Measurements from ENCODE around the gene GPX2.
"Not testable (repeated sequence)": the region's sequence is repeated elsewhere in the genome, so short reads cannot be mapped to it uniquely, and the experiment has no call there.

Gene GPX2

DNA sequence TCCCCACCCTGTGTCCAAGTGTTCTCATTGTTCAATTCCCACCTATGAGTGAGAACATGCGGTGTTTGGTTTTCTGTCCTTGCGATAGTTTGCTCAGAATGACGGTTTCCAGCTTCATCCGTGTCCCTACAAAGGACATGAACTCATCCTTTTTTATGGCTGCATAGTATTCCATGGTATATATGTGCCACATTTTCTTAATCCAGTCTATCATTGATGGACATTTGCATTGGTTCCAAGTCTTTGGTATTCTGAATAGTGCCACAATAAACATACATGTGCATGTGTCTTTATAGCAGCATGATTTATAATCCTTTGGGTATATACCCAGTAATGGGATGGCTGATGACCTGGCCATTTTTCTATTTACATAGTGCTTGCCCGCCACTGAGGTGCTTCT is 29.1 kb downstream of the GPX2 start:
- DNase-seq (ENCODE audit: low spot score) = not testable (repeated sequence)

DNA sequence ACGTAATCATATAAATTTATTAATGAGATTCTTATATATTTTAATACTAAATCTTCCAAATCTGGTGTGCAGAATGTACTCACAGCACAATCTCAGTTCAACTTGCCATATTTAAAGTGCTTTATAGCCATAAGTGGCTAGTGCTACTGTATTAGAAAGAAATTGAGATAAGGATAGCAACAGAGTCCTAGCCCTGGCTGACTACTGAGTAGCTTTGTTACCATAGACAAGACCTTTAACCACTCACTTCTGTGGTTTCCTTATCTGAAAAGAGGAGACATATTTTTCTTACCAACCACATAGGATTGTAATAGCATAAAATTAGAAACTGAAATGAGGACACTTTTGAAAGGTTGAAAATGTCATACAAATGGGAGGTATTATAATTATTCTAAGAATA is 30.3 kb downstream of the GPX2 start:
- DNase-seq (ENCODE audit: low spot score) = peak; percentile 8

DNA sequence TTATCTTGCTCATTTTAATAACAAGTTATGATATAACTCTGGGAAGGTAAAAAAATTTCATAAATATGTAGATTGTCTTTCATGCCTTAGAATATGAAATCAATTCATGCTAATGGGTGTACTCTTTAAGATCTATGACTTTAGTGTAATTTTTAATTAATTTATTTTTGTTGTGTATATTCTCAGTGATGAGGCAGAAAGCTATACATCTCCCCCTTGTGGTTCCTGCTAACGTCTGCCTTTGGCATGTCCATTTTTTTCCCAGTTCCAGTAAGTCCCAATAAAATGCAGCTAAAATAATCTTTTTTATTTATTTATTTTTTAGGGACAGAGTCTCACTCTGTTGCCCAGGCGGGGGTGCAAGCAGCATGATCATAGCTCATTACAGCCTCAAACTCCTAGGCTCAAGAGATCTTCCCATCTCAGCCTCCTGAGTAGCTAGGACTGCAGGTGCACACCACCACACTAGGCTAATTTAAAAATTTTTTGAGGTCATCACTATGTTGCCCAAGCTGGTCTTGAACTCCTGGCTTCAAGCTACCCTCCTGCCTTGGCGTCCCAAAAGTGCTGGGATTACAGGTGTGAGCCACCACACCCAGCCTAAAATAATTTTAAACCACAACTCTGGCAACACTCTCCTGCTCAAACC is 31.6 kb downstream of the GPX2 start:
- no peak for DNase-seq (ENCODE audit: low spot score)

DNA sequence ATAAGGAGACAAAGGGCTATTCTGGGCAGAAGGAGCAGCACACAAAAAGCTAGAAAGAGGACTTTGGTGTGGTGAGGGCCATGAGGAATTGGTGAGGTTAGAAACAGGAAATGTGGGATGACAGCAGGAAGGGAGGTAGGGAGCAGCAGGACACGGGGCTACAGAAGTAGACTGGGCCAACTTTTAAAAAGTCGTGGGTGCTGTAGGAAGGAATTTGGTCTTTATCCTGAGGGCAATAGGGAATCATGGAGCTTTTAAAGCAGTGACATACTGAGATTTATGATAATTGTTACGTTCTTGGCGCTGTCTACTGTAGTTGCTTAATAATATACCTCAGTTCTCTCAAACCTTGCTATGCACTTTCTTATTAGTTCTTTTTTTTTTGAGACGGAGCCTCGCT is 36.5 kb downstream of the GPX2 start:
- no peak for DNase-seq (ENCODE audit: low spot score)

DNA sequence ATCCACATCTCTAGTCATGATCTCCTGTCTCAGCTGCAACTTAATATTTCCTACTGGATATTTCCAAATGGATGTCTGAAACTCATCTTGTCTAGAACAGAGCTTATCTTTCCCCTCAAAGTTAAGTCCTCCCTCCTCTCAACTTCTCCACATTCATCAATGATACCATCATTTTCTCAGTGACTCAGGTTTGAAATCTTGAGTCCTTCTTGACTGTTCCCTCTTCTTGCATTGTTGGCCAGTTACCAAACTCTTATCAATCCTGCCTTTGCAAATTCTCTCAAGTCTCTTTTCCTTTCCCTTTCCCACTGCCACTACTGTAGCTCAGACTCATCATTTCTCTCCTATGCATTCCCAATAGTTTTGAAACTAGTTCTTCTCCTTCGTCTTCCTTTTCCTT is 42.6 kb downstream of the GPX2 start:
- DNase-seq (ENCODE audit: low spot score) = no peak

DNA sequence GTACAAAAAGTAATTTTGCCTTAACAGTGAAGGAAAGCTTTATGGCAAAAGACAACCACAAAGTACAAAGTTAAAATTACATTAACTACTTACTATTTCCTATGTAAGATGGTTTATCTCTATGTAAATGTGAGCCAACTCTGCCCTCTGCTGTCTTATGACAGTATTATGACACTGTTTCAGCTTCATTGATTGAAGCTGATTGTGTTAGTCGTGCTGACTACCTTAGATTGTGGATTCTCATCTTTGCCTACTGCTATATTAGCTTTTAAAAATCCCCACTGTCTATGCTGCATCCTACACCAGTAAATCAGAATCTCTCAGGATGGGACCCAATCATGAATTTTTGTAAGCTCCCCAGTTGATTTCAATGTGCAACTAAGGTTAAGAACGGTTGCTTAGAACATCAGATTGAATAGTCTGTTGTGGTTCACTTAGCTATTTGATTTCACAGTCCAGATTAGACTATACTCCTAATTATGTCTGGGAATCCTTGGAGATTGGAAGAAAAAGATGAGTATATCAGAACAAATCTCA is 50.6 kb downstream of the GPX2 start:
- DNase-seq (ENCODE audit: low spot score) = peak; percentile 72

DNA sequence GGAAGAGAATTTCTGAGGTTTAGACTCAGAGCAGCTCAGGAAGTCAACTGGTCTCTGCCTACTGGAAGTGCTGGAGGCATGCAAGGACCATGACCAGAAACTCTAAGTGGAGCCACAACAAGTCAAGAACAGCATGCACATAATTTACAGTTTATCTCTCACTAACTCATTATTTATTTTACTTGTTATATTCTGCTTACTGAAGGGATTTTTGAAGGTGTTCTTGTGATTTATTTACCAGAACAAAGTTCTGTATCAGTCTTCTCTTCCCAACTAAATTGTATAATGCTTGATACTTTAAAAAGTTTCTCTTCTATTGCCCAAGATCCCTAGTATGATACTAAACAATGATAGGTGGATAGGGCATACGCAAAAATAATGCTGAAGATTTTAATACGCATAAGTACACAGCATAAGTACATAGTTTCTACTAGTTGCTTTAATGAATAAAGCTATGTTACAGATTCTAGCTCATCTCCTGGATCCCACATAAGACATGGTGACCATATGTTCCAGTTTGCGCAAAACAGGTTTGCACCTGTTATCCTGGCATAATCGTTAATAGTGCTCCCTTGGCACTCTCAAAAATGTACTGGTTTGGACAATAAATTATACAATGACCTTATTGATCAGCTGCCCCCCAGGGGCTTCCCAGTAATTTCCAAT is 51.2 kb downstream of the GPX2 start:
- no peak for DNase-seq (ENCODE audit: low spot score)

DNA sequence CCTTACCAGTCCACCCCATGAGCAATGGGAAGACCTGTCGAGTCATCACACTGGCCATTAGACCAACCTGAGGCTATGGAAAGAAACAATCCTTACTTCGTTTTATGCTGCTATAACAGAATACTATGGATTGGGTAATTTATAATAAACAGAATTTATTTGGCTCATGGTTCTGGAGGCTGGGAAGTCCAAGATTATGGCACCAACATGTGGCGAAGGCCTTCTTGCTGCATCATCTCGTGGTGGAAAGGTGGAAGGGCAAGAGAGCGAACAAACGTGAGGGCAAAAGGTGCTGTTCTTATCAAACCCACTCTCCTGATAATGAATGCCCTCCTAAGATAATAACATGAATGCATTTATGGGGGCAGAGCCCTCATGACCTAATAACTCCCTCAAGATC is 53.2 kb downstream of the GPX2 start:
- no peak for DNase-seq (ENCODE audit: low spot score)

Measured in CD4-positive, alpha-beta T cell treated with Interleukin-2 at 100 ng/mL for 4 hours (primary cell).